ENCODE data around the gene SLC30A1.
"Not testable (repeated sequence)": the region's sequence is repeated elsewhere in the genome, so short reads cannot be mapped to it uniquely, and the experiment has no call there.

Gene SLC30A1

GRCh38 chr1:211578640-211579439 is at the start of gene SLC30A1:
Gene SLC30A1, minus strand, starts transcription at chr1:211579161. Its CDS starts 549 bp downstream, at chr1:211578612.
- no peak for FAIRE-seq

GRCh38 chr1:211628417-211628816 is 49.5 kb upstream of the SLC30A1 start:
- DNase-seq (ENCODE audit: low spot score) (no peak), FAIRE-seq (no peak)

More at GRCh38 chr1:211578640-211579439, at the start of gene SLC30A1:
- DNase-seq (ENCODE audit: low spot score), result peak; percentile 99

GRCh38 chr1:211627259-211627658 is 48.3 kb upstream of the SLC30A1 start:
- FAIRE-seq (no peak), DNase-seq (ENCODE audit: low spot score) (no peak)

GRCh38 chr1:211625866-211626265 is 46.9 kb upstream of the SLC30A1 start:
- not testable (repeated sequence) for DNase-seq (ENCODE audit: low spot score)

GRCh38 chr1:211625040-211625439 is 46.1 kb upstream of the SLC30A1 start:
- no peak for DNase-seq (ENCODE audit: low spot score)
- no peak for FAIRE-seq

More at GRCh38 chr1:211625866-211626265, 46.9 kb upstream of the SLC30A1 start:
- FAIRE-seq, result not testable (repeated sequence)

GRCh38 chr1:211623515-211623914 is 44.6 kb upstream of the SLC30A1 start:
- DNase-seq (ENCODE audit: low spot score) (no peak), FAIRE-seq (no peak)

- FAIRE-seq, result no peak
- no peak for DNase-seq (ENCODE audit: low spot score)
Observed at GRCh38 chr1:211621447-211622198, 42.7 kb upstream of the SLC30A1 start.

GRCh38 chr1:211620097-211620496 is 41.1 kb upstream of the SLC30A1 start:
- DNase-seq (ENCODE audit: low spot score), result no peak
- FAIRE-seq, result peak; percentile 92

GRCh38 chr1:211619033-211619996 is 40.4 kb upstream of the SLC30A1 start:
- no peak for FAIRE-seq
- no peak for DNase-seq (ENCODE audit: low spot score)

- FAIRE-seq (no peak), DNase-seq (ENCODE audit: low spot score) (no peak)
Observed at GRCh38 chr1:211616965-211617297, 38.0 kb upstream of the SLC30A1 start.

GRCh38 chr1:211616231-211616964 is 37.4 kb upstream of the SLC30A1 start:
- DNase-seq (ENCODE audit: low spot score) (no peak), FAIRE-seq (no peak)

- no peak for FAIRE-seq
- no peak for DNase-seq (ENCODE audit: low spot score)
Observed at GRCh38 chr1:211614615-211615014, 35.7 kb upstream of the SLC30A1 start.

GRCh38 chr1:211613951-211614350 is 35.0 kb upstream of the SLC30A1 start:
- FAIRE-seq, result no peak
- no peak for DNase-seq (ENCODE audit: low spot score)

GRCh38 chr1:211613108-211613947 is 34.4 kb upstream of the SLC30A1 start:
- FAIRE-seq (peak; percentile 72), DNase-seq (ENCODE audit: low spot score) (peak; percentile 83)

- DNase-seq (ENCODE audit: low spot score), result no peak
- FAIRE-seq, result no peak
Observed at GRCh38 chr1:211612786-211613107, 33.8 kb upstream of the SLC30A1 start.

GRCh38 chr1:211611818-211612217 is 32.9 kb upstream of the SLC30A1 start:
- FAIRE-seq, result no peak
- DNase-seq (ENCODE audit: low spot score), result no peak

GRCh38 chr1:211610779-211611556 is 32.0 kb upstream of the SLC30A1 start:
- DNase-seq (ENCODE audit: low spot score), result no peak
- no peak for FAIRE-seq

GRCh38 chr1:211609120-211610024 is 30.4 kb upstream of the SLC30A1 start:
- no peak for DNase-seq (ENCODE audit: low spot score)
- no peak for FAIRE-seq

Measured in urothelium cell line (cell line).